HepG2 (cell line): ENCODE measurements around the gene PGC. TPM values are rescaled to one million over a fixed set of nuclear protein-coding genes. Genes with fewer than 3 reads are reported as not detected.

ENCODE experiments used
- FOXK2 ChIP-seq: fragments of 450-650 bp; IDR thresholded peaks from 2 replicates; pipeline ENCODE4 v1.6.1; 2016
- GABPB1 ChIP-seq: IDR thresholded peaks from 2 replicates; pipeline ENCODE4 v1.6.1; 2016; ENCODE audit warnings: mild to moderate bottlenecking, missing genetic modification reagents, moderate library complexity, missing compliant biosample characterization
- HMGXB4 ChIP-seq, 2 experiments: sonication (generic) in 1 of 2; formaldehyde crosslinking in 1 of 2; IDR thresholded peaks; 2 replicates each; pipeline versions ENCODE4 v1.4.0 to v1.6.1; 2018 to 2020; ENCODE audit warnings: missing genetic modification reagents in 2 of 2, borderline replicate concordance in 1 of 2, low read depth in 1 of 2, mild to moderate bottlenecking in 1 of 2, missing biosample characterization in 1 of 2
- KLF6 ChIP-seq: IDR thresholded peaks from 2 replicates; pipeline ENCODE4 v1.8.0; 2016; ENCODE audit warnings: missing biosample characterization, missing genetic modification reagents
- MAF1 ChIP-seq: sonication (generic); formaldehyde crosslinking; IDR thresholded peaks from 2 replicates; pipeline ENCODE4 v1.5.0; 2020; ENCODE audit warnings: missing genetic modification reagents, borderline replicate concordance
- NR1H2 ChIP-seq: sonication (generic); formaldehyde crosslinking; IDR thresholded peaks from 2 replicates; pipeline ENCODE4 v1.8.1; 2022; ENCODE audit warnings: low read depth, missing genetic modification reagents, borderline replicate concordance
- PRDM15 ChIP-seq: sonication (generic); formaldehyde crosslinking; IDR thresholded peaks from 2 replicates; pipeline ENCODE4 v1.4.0; 2020; ENCODE audit warnings: missing genetic modification reagents
- REST ChIP-seq, 2 experiments: IDR thresholded peaks; 2 replicates each; pipeline ENCODE4 v1.6.1; 2011 to 2012; ENCODE audit warnings: low read length in 2 of 2, borderline replicate concordance in 1 of 2, low read depth in 1 of 2, mild to moderate bottlenecking in 1 of 2, moderate library complexity in 1 of 2
- SIX4 ChIP-seq: sonication (generic); formaldehyde crosslinking; IDR thresholded peaks from 2 replicates; pipeline ENCODE4 v1.4.0; 2020; ENCODE audit warnings: missing genetic modification reagents
- TOE1 ChIP-seq: sonication (generic); formaldehyde crosslinking; IDR thresholded peaks from 2 replicates; pipeline ENCODE4 v1.4.0; 2020; ENCODE audit warnings: mild to moderate bottlenecking, missing genetic modification reagents
- ZBTB33 ChIP-seq: sonication (generic); formaldehyde crosslinking; IDR thresholded peaks from 2 replicates; pipeline ENCODE4 v1.4.0; 2020; ENCODE audit warnings: missing genetic modification reagents
- ZFP90 ChIP-seq: sonication (generic); formaldehyde crosslinking; IDR thresholded peaks from 2 replicates; pipeline ENCODE4 v1.8.0; 2022; ENCODE audit warnings: missing genetic modification reagents, mild to moderate bottlenecking, inconsistent platforms, borderline replicate concordance
- ZNF691 ChIP-seq: sonication (generic); formaldehyde crosslinking; IDR thresholded peaks from 2 replicates; pipeline ENCODE4 v1.4.0; 2020; ENCODE audit warnings: missing genetic modification reagents, low read depth, mild to moderate bottlenecking, borderline replicate concordance
- ZNF784 ChIP-seq: sonication (generic); formaldehyde crosslinking; IDR thresholded peaks from 2 replicates; pipeline ENCODE4 v1.5.1; 2020; ENCODE audit warnings: missing genetic modification reagents, mild to moderate bottlenecking, borderline replicate concordance
- polyA plus RNA-seq, 8 experiments: library from polyadenylated mRNA; depleted of rRNA in 3 of 8; stranded (reverse) in 7 of 8; unstranded in 1 of 8; fragments of >200 nt; fragmentation: Illumina TruSeq in 4 of 8; extraction: Trizol in 4 of 8; gene quantifications; 2 replicates each; pipeline versions ENCODE4 v1.2.1 to v1.2.3, GENCODE V29; 2011 to 2016; ENCODE audit warnings: low read depth in 4 of 8, missing spikeins in 1 of 8, mixed read lengths in 1 of 8; ENCODE audit not compliant: insufficient read depth in 1 of 8
- total RNA-seq, 5 experiments: library from RNA; depleted of rRNA; stranded (reverse); fragments of >200 nt; fragmentation: Illumina TruSeq; extraction: Trizol; gene quantifications; 2 replicates each; pipeline ENCODE4 v1.2.3, GENCODE V29; 2016; ENCODE audit warnings: low read depth in 1 of 5

Gene PGC
- total and polyA plus RNA-seq, 2 of the 13 experiments (the other 11 are each of a cell fraction or from before 2014, with no cell fraction given), result 426 to 502 TPM

- TF ChIP-seq ZNF784 (peak; percentile 82), FOXK2 (no peak), ZBTB33 (peak; percentile 88), HMGXB4 (CRISPR knock-in tag; IDR thresholded peaks at IDR 0.05; ENCODE audit: borderline replicate concordance in 1 of 2, low read depth in 1 of 2) (peak; percentile 99), ZNF691 (peak; percentile 95; the same call in 1 of the 2 replicates), PRDM15 (CRISPR knock-in tag) (no peak), REST (IDR thresholded peaks at IDR 0.05; ENCODE audit: borderline replicate concordance in 1 of 2, low read depth in 1 of 2, low read length in 2 of 2) (no peak), ZFP90 (CRISPR knock-in tag) (peak; percentile 83; the same call in 1 of the 2 replicates), TOE1 (no peak), MAF1 (CRISPR knock-in tag) (no peak; the same call in 1 of the 2 replicates), NR1H2 (CRISPR knock-in tag) (no peak), GABPB1 (peak; percentile 91), KLF6 (CRISPR knock-in tag) (peak; percentile 86; the same call in 1 of the 2 replicates), SIX4 (CRISPR knock-in tag) (0 out of 2 replicates have a peak, but pooled peaks have one; percentile 29)
Measured at GRCh38 chr6:41779788-41780550, 32.8 kb upstream of the PGC start, which contains the start of gene FRS3 (continued).
